Measurements from ENCODE around the gene PASK. TPM values are rescaled to one million over a fixed set of nuclear protein-coding genes. Genes with fewer than 3 reads are reported as not detected.
"Not testable (repeated sequence)": the region's sequence is repeated elsewhere in the genome, so short reads cannot be mapped to it uniquely, and the experiment has no call there.

The PASK gene
- total RNA-seq, 1 donor from 2014 or later = 2.2 TPM

DNA sequence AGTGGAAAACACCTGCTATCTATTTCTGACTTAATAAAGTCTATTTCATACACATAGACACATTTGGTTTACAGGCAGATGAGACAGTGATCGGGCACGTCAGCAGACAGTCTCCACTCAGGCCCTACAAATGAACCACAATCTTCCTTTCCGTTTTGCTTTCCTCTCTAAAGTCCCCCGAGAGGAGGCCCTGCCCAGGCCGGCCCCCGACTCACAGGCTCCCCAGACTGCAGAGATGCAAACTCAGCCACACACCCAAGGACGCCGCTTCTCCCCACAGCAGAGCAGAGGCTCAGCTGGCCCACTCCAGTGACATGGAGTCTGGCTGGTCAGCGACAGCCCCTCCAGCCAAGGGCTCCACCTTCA is 37.8 kb downstream of the PASK start:
- DNase-seq (ENCODE audit: low spot score) = no peak
- intact Hi-C loops (cut with DNase I) = no loop called here

DNA sequence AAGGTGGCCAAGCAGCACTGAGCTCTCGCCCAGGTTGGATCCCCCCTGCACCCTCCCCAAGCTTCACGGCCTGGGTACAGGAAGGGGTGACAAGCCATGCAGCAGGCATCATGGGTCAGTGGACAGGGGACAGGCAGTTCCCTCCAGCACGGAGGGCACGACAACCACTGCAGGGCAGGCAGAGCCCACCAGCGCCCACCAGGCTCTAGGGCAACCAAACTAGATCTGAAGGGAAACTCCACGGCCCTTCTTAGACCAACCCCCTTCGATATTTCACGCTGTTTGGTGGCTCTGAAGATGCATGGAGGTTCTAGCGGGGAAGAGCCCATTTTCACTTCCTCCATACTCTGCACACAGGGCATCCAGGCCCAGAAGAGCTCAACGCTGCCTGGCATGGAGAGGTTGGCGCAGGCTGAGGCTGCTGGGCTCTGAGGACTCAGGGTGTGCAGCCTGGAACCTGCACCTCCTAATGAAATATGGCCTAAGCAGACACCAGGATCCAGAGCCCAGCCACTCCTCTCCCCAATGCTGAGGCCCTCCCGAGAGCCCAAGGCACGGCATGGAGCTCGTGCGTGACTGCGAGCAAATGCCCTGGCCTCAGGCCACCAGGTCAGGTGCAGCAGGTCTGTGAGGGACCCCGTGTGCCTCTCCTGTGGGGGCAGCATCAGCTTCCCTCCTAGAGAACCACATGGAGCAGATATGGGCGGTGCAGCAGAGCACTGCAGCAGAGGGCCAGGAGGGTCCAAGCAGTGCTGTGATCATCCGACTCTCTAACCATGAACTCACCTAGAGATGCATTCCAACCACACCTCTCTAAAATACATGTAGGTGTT is 38.4 kb downstream of the PASK start:
- intact Hi-C loops (cut with DNase I) = no loop called here
- DNase-seq (ENCODE audit: low spot score) = no peak

DNA sequence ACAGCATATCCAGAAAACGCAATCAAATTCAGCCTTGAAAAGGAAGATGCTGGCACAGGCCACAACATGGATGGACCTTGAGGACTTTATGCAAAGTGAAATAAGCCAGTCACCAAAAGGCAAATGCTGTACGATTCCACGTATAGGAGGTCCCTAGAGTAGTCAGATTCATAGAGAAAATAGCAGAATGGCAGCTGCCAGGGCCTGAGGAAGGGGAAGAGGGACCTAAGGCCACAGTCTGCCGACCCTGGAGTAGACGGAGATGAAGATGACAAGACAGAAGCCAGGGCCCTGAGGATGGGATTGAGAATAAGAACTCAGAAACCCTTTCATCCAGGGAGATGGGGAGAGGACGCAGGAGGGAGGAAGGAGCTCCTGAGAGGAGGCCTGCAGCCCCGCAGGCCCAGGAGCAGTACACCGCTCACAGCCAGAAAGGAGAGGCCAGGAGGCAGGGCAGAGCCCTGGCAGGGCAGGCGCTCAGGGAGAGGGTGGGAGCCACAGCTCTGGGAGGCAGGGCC is 39.1 kb downstream of the PASK start:
- intact Hi-C loops (cut with DNase I) = no loop called here

DNA sequence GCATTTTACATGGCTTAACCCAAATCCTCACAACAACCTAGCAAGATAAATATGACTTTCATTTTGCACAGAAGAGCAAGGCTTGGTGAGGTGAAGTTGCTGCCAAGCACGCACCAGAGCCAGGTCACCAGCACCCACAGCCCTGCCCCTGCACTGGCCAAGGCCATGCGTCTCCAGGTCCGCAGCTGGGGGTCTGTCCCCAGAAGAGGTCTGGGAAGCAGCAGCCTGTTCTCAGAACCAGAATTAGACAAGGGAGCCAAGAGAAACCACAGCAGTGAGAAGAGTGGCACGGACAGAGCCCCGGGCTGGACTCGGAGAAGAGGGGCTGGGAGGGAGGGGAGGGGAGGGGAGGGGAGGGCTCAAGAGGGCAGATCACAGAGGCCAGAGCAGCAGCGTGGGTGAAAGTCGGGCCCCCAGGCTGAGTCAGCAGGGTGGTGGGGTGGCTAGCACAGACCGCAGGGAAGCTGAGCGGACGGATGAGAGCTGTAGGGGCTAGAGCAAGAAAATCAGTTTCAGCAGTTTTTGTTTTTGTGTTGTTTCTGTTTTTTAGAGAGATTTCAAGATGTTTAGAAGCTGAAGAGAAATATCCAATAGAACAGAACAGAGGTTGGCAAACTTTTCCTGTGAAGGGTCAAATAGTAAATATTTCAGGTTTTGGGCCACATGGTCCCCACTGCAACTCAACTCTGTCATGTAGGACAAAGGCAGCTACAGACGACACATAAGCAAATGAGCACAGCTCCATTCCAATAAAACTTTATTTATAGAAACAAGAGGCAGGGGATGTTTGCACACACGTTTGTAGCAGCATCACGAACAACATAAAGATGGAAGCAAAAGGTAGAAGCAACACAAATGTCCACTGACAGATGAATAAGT is 39.8 kb downstream of the PASK start:
- no peak for DNase-seq (ENCODE audit: low spot score)
- intact Hi-C loops (cut with DNase I) = no loop called here

More for the DNA sequence above, 39.1 kb downstream of the PASK start:
- DNase-seq (ENCODE audit: low spot score) = no peak

DNA sequence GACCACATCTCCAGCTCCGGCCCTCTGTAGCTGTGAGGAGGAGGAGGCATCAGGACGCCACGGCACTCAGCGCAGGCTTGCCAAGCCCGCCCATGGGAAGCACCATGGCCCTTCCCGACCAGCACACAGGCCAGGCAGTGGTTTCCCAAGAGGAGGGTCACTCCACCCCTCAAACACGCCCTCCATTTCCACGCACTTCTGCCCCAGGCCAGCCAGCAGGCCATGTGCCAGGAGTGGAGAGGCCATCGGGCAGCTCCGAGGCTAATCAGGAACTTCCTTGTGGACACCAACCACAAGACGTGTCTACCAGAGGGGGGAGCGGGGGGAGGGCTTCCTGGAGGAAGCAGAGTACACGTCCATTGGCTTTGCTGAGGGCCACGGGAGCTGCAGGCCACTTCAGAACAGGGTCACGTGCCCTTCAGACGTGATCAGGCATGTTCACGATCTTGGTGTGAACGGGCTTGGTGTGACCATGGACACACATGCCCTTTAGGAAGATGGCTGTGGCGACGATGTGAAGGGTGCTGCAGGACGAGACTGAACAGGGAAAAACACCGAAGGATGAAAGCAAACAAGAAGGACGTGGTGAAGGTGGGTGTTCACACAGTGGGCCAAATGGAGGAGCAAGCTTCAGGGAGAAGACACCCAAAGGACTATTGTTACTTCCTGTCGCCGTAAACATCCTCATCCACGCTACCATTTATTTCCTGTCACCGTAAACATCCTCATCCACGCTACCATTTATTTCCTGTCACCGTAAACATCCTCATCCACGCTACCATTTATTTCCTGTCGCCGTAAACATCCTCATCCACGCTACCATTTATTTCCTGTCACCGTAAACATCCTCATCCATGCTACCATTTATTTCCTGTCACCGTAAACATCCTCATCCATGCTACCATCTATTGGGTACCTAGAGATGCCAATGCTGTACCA is 40.7 kb downstream of the PASK start:
- intact Hi-C loops (cut with DNase I) = no loop called here
- DNase-seq (ENCODE audit: low spot score) = no peak

DNA sequence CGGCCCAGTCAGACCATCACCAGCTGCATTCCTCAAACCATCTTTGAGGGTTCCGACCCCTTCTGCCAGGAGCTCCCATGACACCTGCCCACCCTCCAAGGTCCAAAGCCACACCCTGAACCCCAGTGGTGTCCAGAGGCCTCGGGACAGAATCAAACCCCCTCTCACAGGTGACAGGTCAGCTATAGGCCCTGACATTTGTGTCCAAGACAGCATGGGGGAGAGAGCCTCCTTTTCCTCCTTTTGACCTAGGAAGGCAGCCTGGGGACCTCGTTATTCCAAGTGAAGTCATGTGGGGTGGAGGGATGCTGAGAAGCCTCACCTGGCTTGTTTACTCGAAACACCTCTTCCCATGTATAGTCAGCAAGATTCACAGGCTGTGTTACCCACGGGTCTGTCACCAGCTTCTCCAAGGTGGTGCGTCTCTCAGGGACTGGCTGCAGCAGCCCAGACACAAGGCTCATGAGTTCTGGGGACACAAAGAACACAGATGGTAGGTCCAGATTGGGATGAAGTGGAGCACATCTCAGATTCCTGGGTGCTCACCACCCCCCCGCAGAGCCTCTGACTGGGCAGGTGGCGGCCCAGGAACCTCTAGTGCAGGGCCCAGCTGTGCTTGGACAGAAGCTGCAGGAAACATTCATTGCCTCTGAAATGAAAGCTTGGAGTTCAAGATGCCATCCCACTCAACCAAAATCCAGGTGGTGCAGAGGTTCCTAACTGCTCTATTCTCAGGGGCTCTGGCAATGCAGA is 42.1 kb downstream of the PASK start:
- DNase-seq (ENCODE audit: low spot score) = no peak
- intact Hi-C loops (cut with DNase I) = no loop called here

DNA sequence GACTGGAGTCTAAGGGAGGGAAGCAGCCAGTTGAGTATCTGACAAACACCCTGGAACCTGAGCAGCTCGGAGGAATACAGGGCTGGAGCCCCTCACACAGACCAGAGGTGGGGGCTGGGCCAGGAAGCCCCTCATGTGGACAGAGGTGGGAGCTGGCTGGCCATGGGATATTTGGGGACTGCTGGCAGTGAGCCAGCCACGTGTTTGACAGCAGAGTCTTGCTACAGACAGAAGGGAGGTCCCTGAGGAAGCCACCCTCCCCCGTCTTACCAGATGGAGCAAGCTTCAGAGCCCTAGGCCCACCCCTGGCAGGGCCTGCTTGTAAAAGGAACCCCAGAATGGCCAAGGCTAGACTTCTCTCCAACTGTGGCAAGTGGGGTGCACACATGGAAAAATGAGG is 43.6 kb downstream of the PASK start:
- intact Hi-C loops (cut with DNase I) = no loop called here
- no peak for DNase-seq (ENCODE audit: low spot score)

DNA sequence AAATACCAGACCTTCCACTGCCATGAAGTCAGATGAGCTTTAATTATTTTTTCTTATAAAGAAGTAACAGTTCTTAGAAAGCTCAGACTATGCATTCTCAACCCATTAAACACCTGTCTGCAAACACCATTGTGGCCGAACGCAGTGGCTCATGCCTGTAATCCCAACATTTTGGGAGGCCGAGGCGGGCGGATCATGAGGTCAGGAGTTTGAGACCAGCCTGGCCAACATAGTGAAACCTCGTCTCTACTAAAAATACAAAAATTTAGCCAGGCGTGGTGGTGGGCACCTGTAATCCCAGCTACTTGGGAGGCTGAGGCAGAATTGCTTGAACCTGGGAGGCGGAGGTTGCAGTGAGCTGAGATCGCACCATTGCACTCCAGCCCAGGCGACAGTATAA is 44.7 kb downstream of the PASK start:
- DNase-seq (ENCODE audit: low spot score) = not testable (repeated sequence)
- intact Hi-C loops (cut with DNase I) = loop anchor here (5.0 kb wide), 1 partner anchor 113 kb away; no protein-coding TSS in a partner anchor

DNA sequence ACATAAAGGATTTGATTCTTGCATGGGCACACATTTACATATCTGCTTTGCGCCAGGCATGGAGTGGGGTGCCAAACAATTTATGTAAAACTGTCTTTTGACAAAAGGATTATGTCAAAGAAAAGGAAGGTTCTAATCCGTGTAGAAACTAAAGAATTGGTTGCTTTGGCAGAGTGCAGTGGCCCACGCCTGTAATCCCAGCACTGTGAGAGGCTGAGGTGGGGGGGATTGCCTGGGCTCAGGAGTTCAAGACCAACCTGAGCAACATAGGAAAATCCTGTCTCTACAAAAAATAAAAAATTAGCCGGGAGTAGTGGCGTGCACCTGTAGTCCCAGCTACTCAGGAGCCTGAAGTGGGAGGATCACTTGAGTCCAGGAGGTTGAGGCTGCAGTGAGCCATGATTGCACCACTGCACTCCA is 46.1 kb downstream of the PASK start:
- DNase-seq (ENCODE audit: low spot score) = no peak
- intact Hi-C loops (cut with DNase I) = loop anchor here (2.0 to 5.0 kb wide), 2 partner anchors 48 to 114 kb away; partner anchors contain the start of gene PPP1R7

DNA sequence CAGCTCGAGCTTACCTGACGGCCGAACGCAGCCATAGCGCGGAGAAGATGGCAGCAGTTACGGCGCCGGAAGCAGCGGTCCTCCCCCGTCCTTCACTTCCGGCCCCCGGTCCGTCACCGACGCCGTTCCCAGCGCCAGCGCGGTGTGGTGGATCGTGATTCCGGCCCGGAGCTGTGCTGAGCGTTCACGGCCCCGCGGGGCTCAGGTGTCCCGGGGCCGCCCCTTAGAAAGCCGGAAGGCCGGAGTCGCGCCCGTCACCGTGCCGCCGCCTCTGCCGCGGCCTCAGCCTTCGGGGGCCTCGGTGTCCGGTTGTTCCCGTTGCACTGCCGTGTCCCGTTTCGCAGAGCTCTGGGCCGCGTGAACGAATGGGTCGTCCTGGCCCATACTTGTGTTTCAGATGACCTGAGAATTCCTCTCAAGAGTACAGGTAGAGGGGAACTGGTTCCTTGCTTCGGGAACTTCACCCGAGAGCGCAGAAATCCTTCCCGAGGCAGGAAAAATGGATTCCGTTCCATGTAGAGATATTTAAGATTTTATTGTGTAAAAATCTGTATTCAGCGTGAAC is 47.0 kb downstream of the PASK start, which contains the start of gene MTERF4:
Gene MTERF4, minus strand, starts transcription at position 49 of the 565 bp plus-strand sequence. Its CDS starts 14 bp downstream, at position 35.
- DNase-seq (ENCODE audit: low spot score) = peak; percentile 93
- intact Hi-C loops (cut with DNase I) = loop anchor here (2.0 to 5.0 kb wide), 2 partner anchors 48 to 115 kb away; partner anchors contain the start of gene PPP1R7

DNA sequence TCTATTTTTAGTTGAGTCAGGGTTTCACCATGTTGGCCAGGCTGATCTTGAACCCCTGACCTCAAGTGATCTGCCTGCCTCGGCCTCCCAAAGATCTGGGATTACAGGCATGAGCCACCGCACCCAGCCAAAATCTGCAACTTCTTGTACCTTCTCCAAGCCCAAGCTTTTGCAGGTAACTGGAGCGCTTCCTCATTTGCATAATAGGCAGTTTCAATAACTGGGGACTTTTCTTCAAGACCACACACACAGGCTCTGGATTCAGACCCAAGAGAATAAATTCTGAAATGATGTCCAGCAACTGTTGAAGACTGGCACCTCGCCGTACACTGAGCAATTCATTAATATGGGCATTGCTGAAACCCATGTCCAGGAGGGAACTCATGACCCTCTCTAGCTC is 50.0 kb downstream of the PASK start:
- no peak for DNase-seq (ENCODE audit: low spot score)
- intact Hi-C loops (cut with DNase I) = no loop called here

DNA sequence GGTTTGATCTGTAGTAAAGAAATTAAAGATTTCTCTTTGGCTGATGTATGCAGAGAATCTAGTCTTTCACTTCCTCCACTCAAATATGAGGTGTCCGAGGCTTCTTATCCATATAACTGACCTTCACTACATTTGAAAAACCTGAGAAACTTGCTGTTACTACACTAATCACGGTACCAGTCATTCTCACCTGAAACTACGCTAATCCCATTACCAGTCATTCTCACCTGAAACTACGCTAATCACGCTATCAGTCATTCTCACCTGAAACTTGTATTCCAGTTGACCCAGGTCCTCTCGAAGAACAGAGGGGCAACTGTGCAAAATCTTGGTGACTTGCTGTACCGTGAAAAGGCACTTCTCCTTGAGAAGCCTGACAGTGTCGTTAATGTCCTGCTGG is 52.3 kb downstream of the PASK start:
- no peak for DNase-seq (ENCODE audit: low spot score)

DNA sequence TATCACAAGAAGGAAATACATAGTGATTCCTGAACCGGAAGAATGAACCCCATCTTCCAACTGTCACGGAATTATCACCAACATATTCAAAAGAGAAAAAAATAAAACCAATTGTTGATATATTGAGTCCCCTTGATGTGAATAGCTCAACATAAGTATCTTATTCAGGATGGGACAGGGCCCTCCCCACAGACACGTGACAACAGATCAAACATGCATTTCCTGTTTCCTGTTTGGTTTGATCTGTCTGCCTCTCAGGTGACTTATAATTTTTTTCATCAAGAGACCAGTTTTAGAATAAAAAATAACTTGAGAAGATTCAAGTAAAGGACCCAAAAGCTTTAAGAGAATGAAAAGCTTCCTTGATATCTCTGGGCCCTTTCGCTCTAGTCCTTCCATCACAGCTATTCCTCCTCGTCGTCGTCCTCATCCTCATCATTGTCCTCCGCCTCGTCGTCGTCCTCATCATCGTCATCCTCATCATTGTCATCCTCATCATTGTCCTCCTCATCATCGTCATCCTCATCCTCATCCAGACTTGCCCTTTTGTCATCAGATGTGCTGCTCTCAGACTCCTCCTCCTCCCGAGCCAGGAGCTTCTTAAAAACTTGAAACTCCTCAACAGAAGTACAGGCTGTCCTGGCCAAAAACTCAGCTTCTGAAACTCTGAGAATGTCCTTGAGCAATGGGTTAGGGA is 53.5 kb downstream of the PASK start:
- DNase-seq (ENCODE audit: low spot score) = no peak
- intact Hi-C loops (cut with DNase I) = no loop called here

More for the DNA sequence above, 52.3 kb downstream of the PASK start:
- intact Hi-C loops (cut with DNase I) = no loop called here

DNA sequence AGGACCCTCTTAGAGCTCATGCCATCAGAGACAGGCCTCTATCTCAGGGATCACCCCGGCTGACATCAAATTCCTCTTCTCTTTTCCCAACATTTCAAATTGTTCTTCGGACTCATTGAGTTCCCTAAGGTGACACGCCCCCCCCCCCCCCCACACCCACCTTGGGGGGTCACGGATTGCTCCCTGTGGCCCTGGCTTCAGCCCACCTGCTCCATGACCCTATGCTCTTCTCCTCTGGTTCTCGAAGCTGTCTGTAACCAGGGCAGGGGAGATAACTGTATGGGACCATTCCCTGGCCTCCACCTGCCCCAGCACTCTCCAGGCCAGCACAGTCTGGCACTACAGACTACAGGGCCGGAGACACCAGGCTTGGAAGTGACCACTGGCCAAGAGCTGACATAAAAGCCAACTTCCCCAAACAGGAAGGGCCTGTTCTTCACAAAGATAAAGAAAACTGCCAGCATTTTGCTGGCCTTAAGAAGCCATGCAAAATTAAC is 54.3 kb downstream of the PASK start:
- DNase-seq (ENCODE audit: low spot score) = no peak
- intact Hi-C loops (cut with DNase I) = no loop called here

DNA sequence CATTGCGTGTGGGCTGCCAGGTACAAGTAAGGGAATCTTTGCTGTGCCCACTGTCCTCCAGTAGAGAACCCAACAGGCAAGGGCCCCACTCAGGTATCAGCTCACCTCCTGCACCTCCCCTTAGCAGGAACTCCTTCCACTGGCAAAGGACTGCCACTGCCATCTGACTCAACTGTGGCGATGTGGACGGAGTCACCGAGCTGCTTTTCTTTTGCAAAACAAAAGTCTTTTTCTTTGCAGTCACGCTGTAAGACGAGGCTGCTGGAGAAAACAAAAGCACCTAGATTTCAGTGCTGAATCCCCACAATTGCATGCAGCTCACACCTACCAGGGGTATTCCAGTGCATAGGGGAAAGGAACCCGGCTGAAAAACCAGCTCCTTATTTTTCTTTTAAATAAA is 55.1 kb downstream of the PASK start:
- DNase-seq (ENCODE audit: low spot score) = no peak
- intact Hi-C loops (cut with DNase I) = no loop called here

DNA sequence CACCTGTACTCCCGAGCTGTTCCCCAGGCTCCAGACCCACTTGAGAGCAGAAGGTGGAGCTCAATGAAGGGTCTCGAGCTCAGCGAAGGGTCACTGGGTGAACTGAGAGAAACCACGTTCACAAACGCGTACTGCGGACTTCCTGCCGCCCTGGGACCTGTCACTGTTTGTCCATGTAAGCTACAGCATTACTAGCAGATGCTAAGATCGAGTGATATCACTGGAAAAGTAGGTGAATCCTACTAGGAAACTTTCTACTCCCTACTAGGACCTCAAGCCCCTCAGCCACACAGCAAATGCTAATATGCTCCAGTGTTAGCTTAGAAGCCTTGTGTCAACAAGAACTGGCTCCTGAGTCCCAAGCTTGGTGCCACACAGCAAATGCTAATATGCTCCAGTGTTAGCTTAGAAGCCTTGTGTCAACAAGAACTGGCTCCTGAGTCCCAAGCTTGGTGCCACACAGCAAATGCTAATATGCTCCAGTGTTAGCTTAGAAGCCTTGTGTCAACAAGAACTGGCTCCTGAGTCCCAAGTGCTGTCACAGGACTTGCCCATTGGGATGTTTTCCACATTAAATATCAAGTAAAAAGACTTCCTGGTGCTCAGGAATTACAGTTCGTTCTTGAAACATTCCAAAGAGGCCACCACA is 56.0 kb downstream of the PASK start:
- DNase-seq (ENCODE audit: low spot score); intact Hi-C loops (cut with DNase I): not testable (repeated sequence)

DNA sequence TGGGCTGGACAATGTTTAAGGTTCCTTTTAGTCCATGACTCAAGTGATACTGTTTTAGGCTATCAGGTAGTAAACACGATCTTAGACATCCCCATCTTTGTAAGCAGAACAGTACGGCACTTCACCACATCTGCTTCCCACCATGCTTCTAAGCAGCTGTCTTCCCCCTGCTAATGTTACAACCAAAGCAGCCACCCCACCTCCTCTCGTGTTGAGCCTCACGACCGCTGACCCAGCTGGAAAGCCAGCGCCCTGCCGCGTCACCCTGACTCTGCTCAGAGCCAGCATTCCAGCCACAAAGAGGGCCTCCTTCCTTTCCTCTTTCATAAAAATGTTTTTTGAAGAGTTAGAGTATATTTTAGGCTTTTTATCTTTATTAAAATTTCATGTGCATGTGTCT is 56.6 kb downstream of the PASK start:
- intact Hi-C loops (cut with DNase I) = no loop called here

More for the DNA sequence above, 56.6 kb downstream of the PASK start:
- DNase-seq (ENCODE audit: low spot score) = no peak
